Thymus (tissue), 11 donors: Measurements from ENCODE around the gene MYL11. TPM values are rescaled to one million over a fixed set of nuclear protein-coding genes. Genes with fewer than 3 reads are reported as not detected.
A peak's percentile ranks its signal among the peaks of the same experiment; 100 is the strongest.

ENCODE experiments used
- DNase-seq, 9 donors: peaks; one replicate each; pipeline ENCODE4 v3.0.0-alpha.2; 2013; ENCODE audit warnings: low spot score in 9 of 9, low read depth in 6 of 9, missing footprints in 1 of 9
- H3K27ac ChIP-seq, 2 donors: one replicate each; pipeline ENCODE4 v1.5.1; 2013; ENCODE audit warnings: control low read depth in 1 of 2, low read depth in 1 of 2, low read length in 1 of 2, mild to moderate bottlenecking in 1 of 2, moderate library complexity in 1 of 2
- H3K27me3 ChIP-seq, 2 donors: one replicate each; pipeline ENCODE4 v1.5.1; 2013; ENCODE audit warnings: low read length in 1 of 2; ENCODE audit not compliant: control insufficient read depth in 2 of 2, insufficient read depth in 1 of 2
- H3K36me3 ChIP-seq, 2 donors: one replicate each; pipeline ENCODE4 v1.5.1; 2013; ENCODE audit warnings: low read length in 1 of 2, mild to moderate bottlenecking in 1 of 2, moderate library complexity in 1 of 2; ENCODE audit not compliant: control insufficient read depth in 2 of 2, insufficient read depth in 2 of 2
- H3K4me1 ChIP-seq, 2 donors: one replicate each; pipeline ENCODE4 v1.5.1; 2013; ENCODE audit warnings: low read length in 2 of 2; ENCODE audit not compliant: control insufficient read depth in 2 of 2, insufficient read depth in 2 of 2
- H3K4me3 ChIP-seq, 2 donors: one replicate each; pipeline ENCODE4 v1.5.1; 2013; ENCODE audit warnings: low read length in 2 of 2, control low read depth in 1 of 2, mild to moderate bottlenecking in 1 of 2
- H3K9me3 ChIP-seq, 2 donors: one replicate each; pipeline ENCODE4 v1.5.1; 2013; ENCODE audit warnings: low read length in 1 of 2, mild to moderate bottlenecking in 1 of 2; ENCODE audit not compliant: control insufficient read depth in 2 of 2, insufficient read depth in 1 of 2
- WGBS: extraction: QIAGEN DNeasy Blood & Tissue Kit; methylation state at CpG from one replicate; pipeline ENCODE4 v1.1.7; 2013; 5-methylcytosine and 5-hydroxymethylcytosine counted together
- polyA plus RNA-seq: library from polyadenylated mRNA; stranded (reverse); fragments of 200-250 nt; gene quantifications from one replicate; pipeline ENCODE4 v1.2.3, GENCODE V29; 2013
- total RNA-seq: library from RNA; stranded (reverse); fragments of 120-200 nt; gene quantifications from one replicate; pipeline ENCODE4 v1.2.4, GENCODE V29; 2013
- donor health status: healthy.

MYL11 gene
- total and polyA plus RNA-seq, 2 donors: 11.7 to 12.5 TPM

GRCh38 chr16:30351586-30352419 lies 22.8 kb upstream of the MYL11 start:
- no peak overlapping the region for H3K4me3 ChIP-seq
- WGBS: 97% methylated on average over 11 of the region's 11 CpGs
- H3K27ac ChIP-seq: peak overlapping the region in 1 of 2 donors; percentile 36
- peaks cover 35 to 50% of the 10 kb centered on the region in 2 donors for H3K36me3 ChIP-seq
- peaks cover 0 to 3% of the 10 kb centered on the region in 2 donors for H3K9me3 ChIP-seq
- no peaks in the 10 kb centered on the region for H3K27me3 ChIP-seq
- DNase-seq: no peak
- H3K4me1 ChIP-seq: peaks cover 8 to 28% of the 10 kb centered on the region in 2 donors

- H3K36me3 ChIP-seq: peaks cover 44 to 59% of the 10 kb centered on the region in 2 donors
- H3K9me3 ChIP-seq: no peaks in the 10 kb centered on the region
- H3K27me3 ChIP-seq: no peaks in the 10 kb centered on the region
- H3K4me1 ChIP-seq: peaks cover 8 to 30% of the 10 kb centered on the region in 2 donors
- DNase-seq: no peak
- 97% methylated on average over 14 of the region's 14 CpGs for WGBS
- no peak overlapping the region for H3K27ac ChIP-seq
- H3K4me3 ChIP-seq: no peak overlapping the region
Observed at GRCh38 chr16:30352488-30353401, 21.9 kb upstream of the MYL11 start.

DNA sequence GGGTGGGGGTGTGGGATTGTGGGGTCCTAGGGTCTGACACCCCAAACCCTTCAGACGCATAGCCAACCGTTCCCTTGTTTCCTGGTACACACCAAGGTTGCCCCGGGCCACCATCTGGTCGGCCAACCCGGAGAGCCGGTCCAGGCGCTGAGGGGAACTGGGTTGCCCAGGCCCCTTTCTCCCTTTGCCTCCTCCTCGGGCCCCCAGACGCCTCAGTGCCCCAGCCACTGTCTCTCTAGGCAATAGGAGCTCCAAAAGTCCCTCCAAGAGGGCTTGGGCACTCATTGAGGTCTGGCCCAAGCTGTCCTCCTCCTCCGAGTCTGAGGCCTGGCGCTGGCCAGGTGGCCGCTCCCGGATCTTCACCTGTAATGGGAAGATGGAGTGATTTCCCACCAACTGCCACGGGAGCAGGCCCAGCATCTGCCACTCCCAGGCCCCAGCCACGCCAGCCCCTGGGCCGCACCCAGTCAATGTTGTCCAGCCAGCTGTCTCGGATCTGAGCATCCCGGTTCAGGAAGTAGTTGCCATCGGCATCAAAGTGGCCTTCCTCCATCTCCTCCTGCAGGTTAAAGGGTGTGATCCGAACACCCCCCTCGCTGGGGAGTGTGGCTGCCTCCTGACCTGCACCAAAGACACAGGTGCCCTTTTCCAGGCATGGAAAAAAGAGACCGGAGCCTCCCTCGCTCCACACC lies 21.0 kb upstream of the MYL11 start:
- Histone ChIP-seq H3K27me3 (no peaks in the 10 kb centered on the region), H3K36me3 (peaks cover 52 to 68% of the 10 kb centered on the region in 2 donors), H3K4me3 (no peak overlapping the region), H3K27ac (no peak overlapping the region), H3K9me3 (no peaks in the 10 kb centered on the region), H3K4me1 (peaks cover 8 to 30% of the 10 kb centered on the region in 2 donors)
- DNase-seq: no peak
- 97% methylated on average over 23 of the region's 23 CpGs for WGBS

DNA sequence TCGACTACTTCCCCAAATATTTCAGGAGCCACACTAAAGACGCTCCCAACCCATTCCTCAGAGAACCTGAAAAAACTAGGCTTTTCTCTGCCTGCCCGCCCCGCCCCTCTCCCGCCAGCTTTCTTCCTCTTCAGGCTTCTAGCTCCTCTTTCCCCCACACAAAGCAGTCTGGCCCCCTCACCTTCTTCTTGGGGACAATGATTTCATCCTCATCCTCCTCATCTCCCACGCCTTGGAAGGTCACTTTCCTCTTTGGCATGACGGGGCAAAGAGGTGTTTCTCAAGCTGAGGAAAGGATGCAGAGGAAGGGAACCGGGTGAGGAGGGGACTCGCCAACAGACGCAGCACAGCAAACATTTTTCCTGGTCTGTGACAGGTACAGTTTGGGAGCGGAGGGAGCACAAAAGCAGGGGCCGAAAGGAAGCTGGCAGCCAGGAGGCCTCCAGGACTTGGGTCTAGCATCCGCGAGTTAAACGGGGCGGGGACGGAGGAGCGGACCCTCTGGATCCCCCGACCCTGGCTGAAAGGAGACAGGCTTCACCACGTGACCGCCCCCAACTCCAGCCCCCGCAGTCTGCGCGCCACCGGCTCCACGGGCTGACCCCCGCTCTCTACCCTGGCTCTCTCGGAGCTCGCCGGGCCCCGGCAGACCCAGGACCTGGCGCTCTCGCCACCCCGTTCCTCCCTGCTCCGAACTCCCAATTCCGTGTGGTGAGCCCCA lies 20.0 kb upstream of the MYL11 start:
- H3K4me1 ChIP-seq: peaks cover 8 to 30% of the 10 kb centered on the region in 2 donors

DNA sequence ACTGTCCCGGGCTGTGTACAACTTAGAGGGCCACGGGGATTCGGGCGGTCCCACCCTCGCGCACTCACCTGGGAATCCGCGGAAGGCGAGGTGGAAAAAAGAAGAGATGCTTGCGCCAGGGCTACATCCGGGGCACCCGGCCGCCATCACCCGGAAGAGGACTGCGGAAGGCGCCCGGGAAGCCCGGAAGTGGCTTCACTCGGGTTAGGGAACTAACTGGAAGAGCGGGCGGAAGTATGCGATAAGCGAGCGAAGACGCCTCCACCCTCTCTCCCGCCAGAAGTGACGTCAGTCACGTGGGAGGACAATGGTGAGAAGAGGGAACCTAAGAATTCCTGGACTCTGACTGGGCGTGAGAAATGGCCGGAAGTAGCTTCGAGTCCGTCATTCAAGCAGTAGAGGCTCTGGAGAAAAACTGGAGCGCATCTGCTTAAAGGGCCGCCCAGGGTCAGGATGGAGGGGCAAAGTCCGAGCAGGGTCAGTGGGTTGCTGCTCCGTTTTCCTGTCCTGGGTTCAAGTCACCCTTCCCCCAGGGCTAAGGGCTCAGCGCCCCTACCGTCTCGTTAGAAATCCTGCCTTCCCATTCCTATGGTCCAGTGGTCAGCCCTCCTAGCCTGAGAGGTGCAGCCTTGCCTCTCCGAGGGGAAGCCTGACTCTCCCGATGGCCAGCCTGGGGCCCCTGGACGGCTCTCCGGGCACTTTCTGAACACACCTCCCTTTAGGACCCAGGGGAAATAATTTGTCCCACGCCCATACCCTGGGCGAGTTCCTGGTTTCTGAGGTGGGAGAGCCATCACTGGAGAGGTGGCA lies 19.3 kb upstream of the MYL11 start, which contains the start of gene CD2BP2:
Gene CD2BP2 (minus strand): TSS at position 165 of the 810 bp plus-strand sequence. CDS start 627 bp downstream, outside the sequence.
- peak; percentile 81 to 95 (median 88) for DNase-seq
- peak within 1 kb of the TSS; percentile 93 to 100 for H3K4me3 ChIP-seq
- H3K36me3 ChIP-seq: peaks cover 67 to 77% of the 10 kb centered on the region in 2 donors
- H3K27ac ChIP-seq: peak within 1 kb of the TSS; percentile 81 to 90
- under 1% methylated on average over 45 of the region's 45 CpGs for WGBS
- H3K9me3 ChIP-seq: no peaks in the 10 kb centered on the region
- H3K4me1 ChIP-seq: peaks cover 8 to 30% of the 10 kb centered on the region in 2 donors
- no peaks in the 10 kb centered on the region for H3K27me3 ChIP-seq

More for the DNA sequence above, 20.0 kb upstream of the MYL11 start:
- Histone ChIP-seq H3K9me3 (no peaks in the 10 kb centered on the region), H3K27me3 (no peaks in the 10 kb centered on the region), H3K36me3 (peaks cover 62 to 77% of the 10 kb centered on the region in 2 donors), H3K4me3 (peak overlapping the region; percentile 93 to 100), H3K27ac (peak overlapping the region; percentile 70 to 90)
- WGBS: 3% methylated on average over 36 of the region's 36 CpGs
- DNase-seq: no peak

- 61% methylated on average over 7 of the region's 7 CpGs for WGBS
- Histone ChIP-seq H3K36me3 (peaks cover 66 to 77% of the 10 kb centered on the region in 2 donors), H3K9me3 (no peaks in the 10 kb centered on the region), H3K4me1 (peaks cover 8 to 30% of the 10 kb centered on the region in 2 donors), H3K4me3 (peak overlapping the region; percentile 93 to 100), H3K27ac (peak overlapping the region; percentile 67 to 81), H3K27me3 (no peaks in the 10 kb centered on the region)
- no peak for DNase-seq
Observed at GRCh38 chr16:30355954-30356308, 18.7 kb upstream of the MYL11 start.

DNA sequence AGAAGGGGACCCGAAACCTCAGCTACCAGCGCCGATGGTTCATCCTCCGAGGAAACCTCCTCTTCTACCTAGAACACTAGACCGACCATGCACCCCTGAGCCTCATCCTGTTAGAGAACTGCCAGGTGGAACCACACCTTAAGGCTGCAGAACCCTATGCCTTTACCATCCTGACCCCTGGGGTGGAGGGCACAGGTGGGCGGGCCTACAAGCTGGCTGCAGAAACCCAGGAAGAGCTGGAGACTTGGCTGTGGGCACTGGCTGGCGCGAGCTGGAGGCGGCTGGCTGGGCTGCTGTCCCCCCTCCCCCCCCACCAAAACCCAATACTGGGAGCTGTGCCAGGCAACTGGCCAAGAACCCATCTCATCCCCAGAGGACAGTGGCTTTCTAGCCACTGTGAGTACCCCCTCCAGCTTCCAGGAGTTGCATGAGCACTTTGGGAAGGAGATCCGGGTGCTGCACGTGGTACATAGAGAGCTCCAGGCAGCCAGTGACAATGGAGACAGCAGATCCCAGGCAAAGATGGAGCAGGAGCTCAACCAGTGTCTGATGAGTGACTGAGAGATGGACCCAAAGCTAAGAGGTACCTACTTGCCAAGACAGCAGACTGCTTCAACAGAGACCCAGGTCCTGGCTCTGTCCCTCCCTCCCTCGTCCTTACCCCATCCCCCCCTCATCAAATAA lies 18.1 kb upstream of the MYL11 start:
- no peak for DNase-seq
- H3K4me1 ChIP-seq: peaks cover 8 to 30% of the 10 kb centered on the region in 2 donors
- 94% methylated on average over 12 of the region's 12 CpGs for WGBS
- no peaks in the 10 kb centered on the region for H3K27me3 ChIP-seq
- no peaks in the 10 kb centered on the region for H3K9me3 ChIP-seq
- H3K36me3 ChIP-seq: peaks cover 65 to 75% of the 10 kb centered on the region in 2 donors
- no peak overlapping the region for H3K4me3 ChIP-seq
- peak overlapping the region; percentile 10 to 81 for H3K27ac ChIP-seq
